Psoas muscle (tissue), 8 donors: ENCODE data around the gene HTT. TPM values are rescaled to one million over a fixed set of nuclear protein-coding genes. Genes with fewer than 3 reads are reported as not detected.
A peak's percentile ranks its signal among the peaks of the same experiment; 100 is the strongest.

Experiments used
- ATAC-seq, 4 donors: fragments of 200-7000 bp; cut with Tn5 transposase; one replicate each; pipeline ENCODE4 v1.9.1; 2020; ENCODE audit warnings: moderate library complexity in 3 of 4, mild to moderate bottlenecking in 2 of 4
- DNase-seq, 2 donors: peaks; one replicate each; pipeline ENCODE4 v3.0.0-alpha.2; 2020
- H3K27ac ChIP-seq: fragments of 200-600 bp; one replicate; pipeline ENCODE4 v1.8.0; 2022
- H3K27me3 ChIP-seq, 3 donors: fragments of 200-600 bp in 1 of 3; one replicate each; pipeline versions ENCODE4 v1.6.1 to v1.8.0; 2013 to 2022; ENCODE audit warnings: low read length in 2 of 3, mild to moderate bottlenecking in 2 of 3, moderate library complexity in 1 of 3; ENCODE audit not compliant: insufficient read depth in 3 of 3
- H3K36me3 ChIP-seq, 2 donors: fragments of 200-600 bp in 1 of 2; one replicate each; pipeline versions ENCODE4 v1.6.1 to v1.8.0; 2013 to 2022; ENCODE audit warnings: low read depth in 1 of 2, mild to moderate bottlenecking in 1 of 2, moderate library complexity in 1 of 2; ENCODE audit not compliant: insufficient read depth in 1 of 2
- H3K4me1 ChIP-seq: fragments of 200-600 bp; one replicate; pipeline ENCODE4 v1.8.0; 2022
- H3K4me3 ChIP-seq: fragments of 200-600 bp; one replicate; pipeline ENCODE4 v1.8.0; 2022; ENCODE audit warnings: mild to moderate bottlenecking
- H3K9me3 ChIP-seq: fragments of 200-600 bp; one replicate; pipeline ENCODE4 v1.8.0; 2022
- CTCF ChIP-seq: fragments of 200-600 bp; IDR thresholded peaks from one replicate; pipeline ENCODE4 v1.8.0; 2022; ENCODE audit warnings: antibody characterized with exemption
- WGBS, 3 donors: extraction: QIAGEN DNeasy Blood & Tissue Kit; methylation state at CpG; one replicate each; pipeline versions ENCODE4 v1.1.6 to v1.1.7; 2013; 5-methylcytosine and 5-hydroxymethylcytosine counted together
- intact Hi-C, 2 donors: fragments of 100-400 bp; cut with DNase I; formaldehyde crosslinking; loops; one replicate each; pipeline versions ENCODE4 v1.11.0 to v1.14.2; 2022
- polyA plus RNA-seq, 3 donors: library from polyadenylated mRNA; stranded (reverse); fragments of 200-250 nt; gene quantifications; one replicate each; pipeline ENCODE4 v1.2.3, GENCODE V29; 2013
- total RNA-seq, 4 donors: library from RNA; stranded (reverse); fragmentation: NEBNext Ultra II Directional in 2 of 4; extraction: Animal tissue kit (Norgen Biotek cat#: 25700) in 2 of 4; gene quantifications; one replicate each; pipeline versions ENCODE4 v1.2.1 to v1.2.4, GENCODE V29; 2021 to 2023
- donor health status: healthy with polysubstance abuse.
- donor health status: DM: no; HTN: no; CAD: no; lungs with moderate emphysema.
- donor health status: Bipolar disorder and iron deficiency.
- donor health status: healthy.
- donor health status: DM: yes; HTN: yes; CAD: no.
- donor health status: DM: no; HTN: no; CAD: no.
- donor health status: DM: no; HTN: no; CAD: no.
- donor health status: DM: yes; HTN: yes; CAD: no.

HTT gene
- total and polyA plus RNA-seq, 7 donors: 6.7 to 39.9 (median 29.6) TPM

- TF ChIP-seq CTCF: no peak
- intact Hi-C loops: no loop called here
- H3K36me3 ChIP-seq: peaks cover 0 to 90% of the 10 kb centered on the region in 2 donors
- WGBS, 3 donors: 92 to 97% (median 93%) methylated on average over 13 of the region's 13 CpGs
- no peaks in the 10 kb centered on the region for H3K27me3 ChIP-seq
- DNase-seq (peak; percentile 2 to 16), ATAC-seq (no peak)
- H3K4me1 ChIP-seq: no peaks in the 10 kb centered on the region
- H3K27ac ChIP-seq: no peak overlapping the region
- no peaks in the 10 kb centered on the region for H3K9me3 ChIP-seq
- no peak overlapping the region for H3K4me3 ChIP-seq
These were observed 154.4 kb downstream of the HTT start for GRCh38 chr4:3228881-3229280.

- Histone ChIP-seq H3K4me3 (no peak overlapping the region), H3K9me3 (no peaks in the 10 kb centered on the region), H3K4me1 (no peaks in the 10 kb centered on the region), H3K27ac (no peak overlapping the region), H3K27me3 (no peaks in the 10 kb centered on the region), H3K36me3 (peaks cover 0 to 88% of the 10 kb centered on the region in 2 donors)
- no peak for TF ChIP-seq CTCF
- intact Hi-C loops: no loop called here
- 96 to 97% (median 97%) methylated on average over 9 of the region's 9 CpGs for WGBS, 3 donors
- DNase-seq: peak; percentile 2 to 17
- ATAC-seq: no peak
These were observed 154.8 kb downstream of the HTT start for GRCh38 chr4:3229328-3229727.

- Histone ChIP-seq H3K36me3 (peaks cover 0 to 88% of the 10 kb centered on the region in 2 donors), H3K4me1 (no peaks in the 10 kb centered on the region), H3K9me3 (no peaks in the 10 kb centered on the region), H3K4me3 (no peak overlapping the region), H3K27ac (no peak overlapping the region), H3K27me3 (no peaks in the 10 kb centered on the region)
- 92 to 93% (median 93%) methylated on average over 17 of the region's 17 CpGs for WGBS, 3 donors
- peak; percentile 1 to 40 for DNase-seq
- ATAC-seq: no peak
- no peak for TF ChIP-seq CTCF
- intact Hi-C loops: no loop called here
These were observed 155.5 kb downstream of the HTT start for GRCh38 chr4:3229964-3230363.

GRCh38 chr4:3231471-3231870, 157.0 kb downstream of the HTT start:
- WGBS, 3 donors: 85 to 92% (median 91%) methylated on average over 9 of the region's 9 CpGs
- Histone ChIP-seq H3K27me3 (no peaks in the 10 kb centered on the region), H3K4me1 (no peaks in the 10 kb centered on the region), H3K4me3 (no peak overlapping the region), H3K9me3 (no peaks in the 10 kb centered on the region), H3K36me3 (peaks cover 0 to 88% of the 10 kb centered on the region in 2 donors), H3K27ac (no peak overlapping the region)
- DNase-seq (no peak), ATAC-seq (no peak)
- no peak for TF ChIP-seq CTCF
- intact Hi-C loops: no loop called here

GRCh38 chr4:3232001-3232400, 157.5 kb downstream of the HTT start:
- Histone ChIP-seq H3K9me3 (no peaks in the 10 kb centered on the region), H3K36me3 (peaks cover 0 to 88% of the 10 kb centered on the region in 2 donors), H3K27me3 (no peaks in the 10 kb centered on the region), H3K4me1 (no peaks in the 10 kb centered on the region), H3K27ac (no peak overlapping the region), H3K4me3 (no peak overlapping the region)
- 93 to 96% (median 96%) methylated on average over 16 of the region's 16 CpGs for WGBS, 3 donors
- DNase-seq (no peak), ATAC-seq (no peak)
- no peak for TF ChIP-seq CTCF
- intact Hi-C loops: no loop called here
